H54 (cell line): Measurements from ENCODE around the gene CASP7.
A peak's percentile ranks its signal among the peaks of the same experiment; 100 is the strongest.
"Not testable (repeated sequence)": the region's sequence is repeated elsewhere in the genome, so short reads cannot be mapped to it uniquely, and the experiment has no call there.

ENCODE experiments used
- DNase-seq: peaks from one replicate; pipeline ENCODE4 v3.0.0; 2011; ENCODE audit warnings: low spot score, mixed read lengths; ENCODE audit not compliant: insufficient read length
- FAIRE-seq: peaks from 3 replicates; lab custom pipeline; 2011; peaks lifted over from hg19 to GRCh38; lab: Jason Lieb, UNC
- POLR2A ChIP-seq: IDR thresholded peaks from 2 replicates; pipeline ENCODE4 v1.6.1; 2011; ENCODE audit warnings: low read depth, mild to moderate bottlenecking, low read length

CASP7 gene

DNA sequence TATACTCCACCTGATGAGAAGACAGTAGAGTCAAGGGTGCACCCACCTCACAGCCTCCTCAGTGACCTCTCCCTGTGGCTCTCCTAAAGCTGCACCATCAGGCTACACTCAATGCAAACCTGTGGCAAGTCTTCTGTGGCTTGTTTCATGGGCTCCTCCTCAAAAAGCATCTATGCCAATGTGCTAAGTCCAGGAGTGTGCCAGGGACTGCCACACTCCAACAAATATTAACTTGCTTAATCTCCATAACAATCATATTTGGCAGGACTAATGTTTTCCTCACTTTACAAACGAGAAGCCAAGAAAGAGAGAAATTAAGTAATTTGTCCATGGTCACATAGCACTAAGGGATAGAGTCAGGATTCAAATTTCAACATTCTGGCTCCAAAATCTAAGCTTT, 27.8 kb upstream of the CASP7 start:
- DNase-seq (no peak), FAIRE-seq (no peak)
- TF ChIP-seq POLR2A, result no peak

- DNase-seq, FAIRE-seq: not testable (repeated sequence)
These were observed 27.3 kb upstream of the CASP7 start for GRCh38 chr10:113652456-113652855.

GRCh38 chr10:113656896-113657295, 22.8 kb upstream of the CASP7 start:
- FAIRE-seq, result no peak
- TF ChIP-seq POLR2A, result no peak
- DNase-seq, result no peak

- DNase-seq (no peak), FAIRE-seq (no peak)
- no peak for TF ChIP-seq POLR2A
These were observed 22.2 kb upstream of the CASP7 start for GRCh38 chr10:113657544-113657943.

DNA sequence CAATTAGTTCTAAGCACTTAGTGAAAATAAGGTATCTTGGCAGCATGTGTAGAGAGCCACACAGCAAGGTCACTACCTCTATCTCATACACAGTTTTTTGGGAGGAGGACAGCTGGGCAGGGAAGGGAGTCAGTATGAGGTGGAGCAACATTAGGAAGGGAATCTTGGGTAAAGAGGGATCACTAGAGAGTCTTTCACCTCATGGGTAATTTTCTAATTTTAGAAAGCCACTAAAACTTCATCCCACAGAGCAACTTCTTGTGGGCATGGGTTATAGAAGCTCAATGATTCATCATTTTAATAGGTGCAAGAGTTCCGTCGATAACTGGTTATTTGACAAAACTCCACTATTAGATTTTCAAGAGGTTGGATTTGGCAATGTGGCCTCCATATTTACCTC, 18.4 kb upstream of the CASP7 start:
- FAIRE-seq (no peak), DNase-seq (no peak)
- TF ChIP-seq POLR2A, result no peak

- FAIRE-seq, result no peak
- DNase-seq, result no peak
- no peak for TF ChIP-seq POLR2A
These were observed 16.6 kb upstream of the CASP7 start for GRCh38 chr10:113663142-113663541.

DNA sequence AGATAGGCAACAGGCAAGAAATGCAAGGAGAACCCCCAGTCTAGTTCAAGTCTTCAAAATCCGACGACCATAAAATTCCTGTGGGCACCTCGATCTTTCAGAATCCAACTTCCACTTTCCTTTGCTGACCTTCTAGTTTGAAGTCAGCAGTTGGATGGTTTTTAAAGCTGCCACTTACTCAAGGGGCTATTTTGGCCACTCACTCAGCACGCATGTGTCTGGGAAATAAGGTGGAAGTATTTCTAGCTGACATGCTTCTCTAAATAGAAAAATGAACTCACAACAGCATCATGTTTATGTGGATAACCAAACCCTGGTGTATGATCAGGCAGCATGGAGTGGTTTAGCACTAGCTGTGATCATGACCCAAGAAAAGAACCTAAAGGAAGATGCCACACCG, 15.8 kb upstream of the CASP7 start, which contains the start of gene NRAP:
Gene NRAP (minus strand): TSS at position 134 of the 400 bp plus-strand sequence. CDS start 159 bp downstream, outside the sequence.
- FAIRE-seq (no peak), DNase-seq (no peak)
- TF ChIP-seq POLR2A, result no peak

GRCh38 chr10:113665352-113665751, 14.4 kb upstream of the CASP7 start:
- FAIRE-seq (no peak), DNase-seq (no peak)
- TF ChIP-seq POLR2A, result no peak

DNA sequence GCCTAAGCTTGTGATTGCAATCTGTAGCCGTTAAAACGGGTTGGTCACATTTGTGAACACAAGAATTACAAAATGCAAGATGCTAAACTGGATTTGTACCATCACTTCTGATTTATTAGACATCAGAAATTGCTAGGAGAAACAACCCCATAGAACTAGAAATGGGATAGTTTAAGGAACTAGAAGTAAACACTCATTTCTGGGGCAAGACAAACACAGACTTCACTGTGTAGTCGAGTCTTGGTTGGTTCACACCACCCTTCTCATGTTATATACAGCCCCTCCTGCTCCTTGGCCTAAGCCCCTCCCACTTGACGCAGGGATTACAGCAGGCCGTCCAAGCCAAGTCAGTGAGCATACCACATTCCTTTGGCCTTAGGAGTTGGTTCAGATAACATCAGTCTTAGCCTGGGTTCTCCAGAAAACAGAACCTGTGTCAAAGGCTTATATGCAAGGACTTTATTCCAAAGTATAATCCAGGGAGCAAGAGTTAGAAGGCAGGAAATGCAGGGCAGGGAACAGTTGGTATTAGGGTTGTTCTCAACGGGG, 13.8 kb upstream of the CASP7 start:
- TF ChIP-seq POLR2A, result no peak

DNA sequence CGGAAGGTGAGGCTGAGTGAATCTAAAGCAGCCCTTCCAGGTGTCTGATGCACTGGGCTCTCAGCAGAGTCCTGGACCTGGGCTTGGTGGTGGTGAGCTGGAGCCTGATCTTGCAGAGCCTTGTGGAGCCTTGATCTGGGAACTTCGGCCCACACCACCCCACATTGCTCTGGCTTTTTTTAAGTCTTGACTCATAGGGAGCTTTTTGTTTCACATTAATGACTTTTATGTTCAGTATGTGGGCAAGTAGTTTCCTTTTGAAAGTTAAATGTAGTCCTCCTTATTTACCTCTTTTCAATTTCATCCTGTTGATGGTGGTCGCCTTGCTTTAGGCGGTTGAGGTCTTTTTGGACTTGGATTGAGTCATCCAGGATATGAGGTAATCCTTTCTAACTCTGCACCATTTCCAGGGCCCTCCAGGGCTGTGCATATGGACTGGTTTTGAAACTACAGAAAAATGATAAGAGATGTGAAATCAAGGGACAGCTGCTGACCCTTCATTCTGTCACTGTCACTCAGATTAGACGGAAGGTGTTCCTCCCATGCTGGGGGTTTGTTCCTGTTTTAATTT, 12.9 kb upstream of the CASP7 start:
- no peak for TF ChIP-seq POLR2A
- FAIRE-seq (no peak), DNase-seq (no peak)

More for the DNA sequence above, 13.8 kb upstream of the CASP7 start:
- FAIRE-seq (no peak), DNase-seq (no peak)

DNA sequence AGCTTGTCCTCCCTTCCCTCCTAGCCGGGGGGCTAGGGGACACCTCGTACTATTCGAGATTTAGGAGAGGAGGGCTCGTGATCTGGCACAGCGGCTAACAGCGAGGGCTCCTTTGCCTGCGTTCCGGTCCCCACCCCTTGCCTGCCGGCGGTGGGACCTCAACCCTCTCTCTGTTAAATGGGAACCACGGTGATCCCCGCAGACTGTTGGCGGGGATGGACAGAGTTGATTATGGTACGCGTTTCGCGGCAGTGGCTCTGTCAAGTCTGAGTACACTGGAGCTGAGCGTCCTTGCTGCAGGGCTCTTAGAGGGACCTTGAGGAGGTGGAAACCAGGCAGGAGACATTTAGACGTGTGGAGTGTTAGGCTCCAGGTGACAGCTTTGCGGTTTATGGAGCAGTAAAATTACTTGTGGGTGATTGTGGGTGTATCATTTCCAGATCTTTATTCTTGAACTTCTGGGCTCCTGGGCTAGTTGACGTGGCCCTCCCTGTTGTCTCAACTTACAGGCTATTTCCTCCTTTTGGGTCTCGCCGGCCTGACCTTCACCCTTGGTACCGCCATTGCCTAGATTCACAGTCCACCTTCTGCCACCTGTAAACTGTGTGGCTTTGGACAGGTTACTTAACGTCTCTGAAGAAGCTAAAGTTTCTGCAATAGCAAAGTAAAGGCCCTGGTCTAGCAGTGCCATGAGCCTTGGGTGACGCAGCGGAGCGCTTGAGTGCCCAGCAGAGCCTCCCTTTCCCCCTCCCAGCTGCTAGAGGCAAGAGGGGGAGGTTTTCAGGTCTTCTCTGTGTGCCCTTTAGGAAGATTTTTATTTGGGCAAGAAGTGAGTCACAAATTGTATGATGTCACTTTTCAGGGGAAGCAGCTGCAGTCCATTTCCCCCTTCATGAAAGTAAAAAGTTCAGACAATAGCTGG, 739 bp downstream of the CASP7 start:
- no peak for FAIRE-seq
- peak; percentile 34 for DNase-seq
- TF ChIP-seq POLR2A, result no peak

DNA sequence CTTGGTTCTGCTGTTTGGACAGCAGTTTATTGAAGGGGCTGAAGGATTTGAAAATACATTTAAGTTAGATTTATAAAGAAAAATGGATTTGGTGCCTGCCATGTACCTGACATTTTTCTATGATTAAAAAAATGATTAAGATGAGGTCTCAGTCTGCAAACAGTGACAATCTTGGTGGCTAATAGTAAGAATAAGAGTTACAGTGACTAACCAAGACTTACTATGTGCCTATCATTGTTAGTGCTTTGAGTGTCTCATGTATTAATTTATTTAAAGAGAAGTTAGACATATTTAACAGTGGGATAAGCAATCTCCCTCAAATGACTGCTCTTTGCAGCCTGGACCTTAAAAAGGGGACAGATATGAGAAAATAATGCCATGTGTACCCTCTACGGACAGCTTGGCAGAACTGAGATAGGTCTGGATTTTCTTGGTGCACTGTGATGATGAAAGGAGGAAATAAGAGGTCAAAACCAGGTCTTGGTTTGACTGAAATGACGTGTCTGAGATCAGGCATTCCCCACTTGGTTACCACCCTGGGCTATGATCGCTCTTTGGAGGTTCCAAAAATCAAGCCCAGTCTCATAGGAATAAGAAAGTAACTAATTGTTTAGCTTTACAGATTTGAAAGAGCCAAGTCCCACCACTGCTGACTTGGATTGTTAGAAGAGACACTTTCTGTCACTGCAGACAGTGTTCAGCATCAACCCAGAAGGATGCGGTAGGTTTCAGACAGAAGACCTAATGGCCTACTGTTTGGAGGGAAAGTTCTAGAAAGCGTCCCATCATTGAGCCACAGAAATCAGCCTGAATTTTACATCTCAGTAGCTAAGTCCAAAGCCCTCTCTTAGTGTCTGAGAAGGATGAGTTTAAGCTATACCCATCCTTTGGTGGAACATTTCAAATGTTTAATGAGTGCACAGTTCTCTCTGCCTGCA, 2.1 kb downstream of the CASP7 start:
- DNase-seq, result no peak

DNA sequence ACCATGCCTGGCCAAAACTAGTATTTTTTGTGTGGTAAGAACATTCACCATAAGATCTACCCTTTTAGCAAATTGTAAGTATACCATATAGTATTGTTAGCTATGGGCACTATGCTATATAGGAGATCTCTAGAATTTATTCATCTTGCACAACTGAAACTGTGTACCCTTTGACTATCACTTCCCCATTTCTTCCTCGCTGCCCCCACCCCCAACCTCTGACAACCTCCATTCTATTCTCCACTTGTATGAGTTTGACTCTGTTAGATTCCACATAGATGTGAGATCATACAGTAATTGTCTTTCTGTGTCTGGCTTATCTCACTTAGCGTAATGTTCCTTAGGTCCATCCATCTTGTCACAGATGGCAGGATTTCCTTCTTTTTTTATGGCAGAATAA, 3.6 kb downstream of the CASP7 start:
- FAIRE-seq (no peak), DNase-seq (no peak)
- TF ChIP-seq POLR2A, result no peak

More for the DNA sequence above, 2.1 kb downstream of the CASP7 start:
- no peak for TF ChIP-seq POLR2A
- FAIRE-seq, result no peak
